Ascending aorta (tissue), 2 donors: ENCODE measurements around the gene FRAS1. TPM values are rescaled to one million over a fixed set of nuclear protein-coding genes. Genes with fewer than 3 reads are reported as not detected.

Source experiments
- DNase-seq, 2 donors: peaks; one replicate each; pipeline ENCODE4 v3.0.0-alpha.2; 2019; ENCODE audit warnings: low spot score in 2 of 2
- H3K27ac ChIP-seq, 2 donors: fragments of 200-600 bp; sonication (generic); one replicate each; pipeline ENCODE4 v1.5.1; 2016 to 2017; ENCODE audit warnings: mild to moderate bottlenecking in 1 of 2
- H3K27me3 ChIP-seq: fragments of 200-600 bp; sonication (generic); one replicate; pipeline ENCODE4 v1.5.1; 2017
- H3K36me3 ChIP-seq, 2 donors: fragments of 200-600 bp; sonication (generic); one replicate each; pipeline ENCODE4 v1.5.1; 2016
- H3K4me1 ChIP-seq, 2 donors: fragments of 200-600 bp; sonication (generic); one replicate each; pipeline ENCODE4 v1.5.1; 2016 to 2017; ENCODE audit warnings: mild to moderate bottlenecking in 1 of 2
- H3K4me3 ChIP-seq, 2 donors: fragments of 200-600 bp; sonication (generic); one replicate each; pipeline ENCODE4 v1.5.1; 2016 to 2017; ENCODE audit warnings: mild to moderate bottlenecking in 1 of 2
- H3K9me3 ChIP-seq, 2 donors: fragments of 200-600 bp; sonication (generic); one replicate each; pipeline ENCODE4 v1.5.1; 2016
- CTCF ChIP-seq, 3 experiments: fragments of 200-600 bp in 2 of 3; fragments of 450-650 bp in 1 of 3; sonication (generic) in 2 of 3; IDR thresholded peaks; one replicate each; pipeline ENCODE4 v1.5.1; 2016 to 2019; ENCODE audit warnings: antibody characterized with exemption in 3 of 3, mild to moderate bottlenecking in 1 of 3, moderate library complexity in 1 of 3
- intact Hi-C: fragments of 100-400 bp; cut with DNase I; formaldehyde crosslinking; loops from one replicate; pipeline ENCODE4 v1.15.1; 2023
- total RNA-seq: library from RNA; depleted of rRNA; stranded (reverse); fragments of >200 nt; gene quantifications from one replicate; pipeline ENCODE4 v1.1.0, GENCODE V29; 2016

FRAS1 gene
- total RNA-seq, 1 donor from 2014 or later: 0.75 TPM

DNA sequence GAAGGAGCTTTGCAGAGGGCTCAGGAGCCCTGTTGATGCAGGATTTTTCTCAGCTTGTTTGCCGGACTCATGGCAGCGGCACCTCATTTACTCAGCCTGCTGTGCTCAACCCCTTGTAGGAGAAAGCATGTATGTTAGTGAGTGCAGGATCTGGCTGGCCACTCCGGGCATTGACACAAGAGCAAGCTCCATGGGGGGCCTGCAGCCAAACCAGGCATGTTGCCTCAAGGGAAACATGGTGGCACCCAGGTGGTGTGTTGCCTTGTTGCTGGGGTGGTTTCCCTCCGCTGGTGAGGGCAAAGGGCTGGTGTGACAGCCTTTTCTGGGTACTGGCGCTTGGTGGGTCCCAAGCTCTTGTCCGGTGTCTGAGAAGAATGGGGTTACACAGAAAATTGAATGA lies 305.2 kb downstream of the FRAS1 start:
- TF ChIP-seq CTCF (IDR thresholded peaks at IDR 0.05): no peak
- no peaks in the 10 kb centered on the region for H3K36me3 ChIP-seq
- no peaks in the 10 kb centered on the region for H3K27me3 ChIP-seq
- no peaks in the 10 kb centered on the region for H3K9me3 ChIP-seq
- intact Hi-C loops: no loop called here
- H3K27ac ChIP-seq: no peak overlapping the region
- DNase-seq: no peak
- no peaks in the 10 kb centered on the region for H3K4me1 ChIP-seq
- H3K4me3 ChIP-seq: no peak overlapping the region

GRCh38 chr4:78363031-78363570 lies 306.0 kb downstream of the FRAS1 start:
- no peak overlapping the region for H3K27ac ChIP-seq
- intact Hi-C loops: no loop called here
- H3K27me3 ChIP-seq: no peaks in the 10 kb centered on the region
- no peaks in the 10 kb centered on the region for H3K4me1 ChIP-seq
- no peaks in the 10 kb centered on the region for H3K9me3 ChIP-seq
- no peak for DNase-seq
- no peaks in the 10 kb centered on the region for H3K36me3 ChIP-seq
- no peak overlapping the region for H3K4me3 ChIP-seq
- TF ChIP-seq CTCF (IDR thresholded peaks at IDR 0.05): no peak

DNA sequence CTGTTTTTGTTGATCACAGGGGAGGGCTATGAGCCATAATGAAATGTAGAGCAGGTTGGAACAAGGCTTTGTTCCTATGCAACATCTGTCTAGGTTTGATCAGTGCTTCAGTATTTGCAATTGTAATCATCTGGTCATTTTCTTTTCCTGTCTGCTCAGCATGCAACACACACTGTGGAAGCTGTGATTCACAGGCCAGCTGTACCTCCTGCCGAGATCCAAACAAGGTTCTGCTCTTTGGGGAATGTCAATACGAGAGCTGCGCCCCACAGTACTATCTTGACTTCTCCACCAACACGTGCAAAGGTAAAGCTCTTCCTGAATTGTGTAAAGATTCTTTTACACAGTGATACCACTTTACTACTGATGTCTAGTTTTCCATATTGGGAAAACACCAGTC lies 312.6 kb downstream of the FRAS1 start:
- Histone ChIP-seq H3K9me3 (no peaks in the 10 kb centered on the region), H3K27ac (no peak overlapping the region), H3K4me1 (no peaks in the 10 kb centered on the region), H3K4me3 (no peak overlapping the region), H3K27me3 (no peaks in the 10 kb centered on the region), H3K36me3 (no peaks in the 10 kb centered on the region)
- intact Hi-C loops: no loop called here
- DNase-seq: no peak
- TF ChIP-seq CTCF (IDR thresholded peaks at IDR 0.05): no peak

DNA sequence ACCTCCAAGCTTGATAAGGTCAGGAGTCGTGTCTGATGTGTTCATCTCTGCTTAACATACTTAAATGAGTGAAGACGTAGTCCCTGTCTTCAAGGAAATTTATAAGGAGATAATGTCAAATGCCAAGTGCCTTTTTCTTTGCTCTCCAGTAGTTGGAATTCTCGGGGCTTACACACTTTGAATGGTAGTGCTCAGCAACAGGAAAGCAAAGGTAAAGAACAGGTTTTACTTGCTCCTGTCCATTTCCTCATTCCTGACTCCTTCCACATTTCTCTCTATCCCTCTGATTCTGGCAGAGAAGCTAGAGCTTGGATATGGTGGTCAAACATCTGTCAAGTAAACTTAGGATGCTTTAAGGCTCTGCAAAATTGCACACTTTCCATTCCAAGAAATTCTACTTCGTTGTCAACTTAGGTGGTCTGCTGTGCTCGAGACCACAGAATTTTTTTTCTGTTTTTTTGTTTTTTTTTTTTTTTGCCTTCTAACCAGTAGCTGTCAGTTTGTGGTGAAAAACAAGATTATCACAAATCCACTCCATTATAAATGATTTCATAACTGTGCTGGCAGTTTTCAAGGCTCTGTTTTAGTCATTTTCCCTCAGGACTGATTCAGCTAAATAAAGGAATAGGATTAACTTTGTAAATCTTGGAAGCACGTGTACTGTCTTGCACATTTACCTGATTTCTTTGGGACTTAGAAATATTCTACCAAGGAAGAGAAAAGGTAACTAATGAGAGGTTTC lies 313.7 kb downstream of the FRAS1 start:
- TF ChIP-seq CTCF (IDR thresholded peaks at IDR 0.05): no peak

GRCh38 chr4:78372355-78372988 lies 315.3 kb downstream of the FRAS1 start:
- TF ChIP-seq CTCF (IDR thresholded peaks at IDR 0.05): no peak
- no peaks in the 10 kb centered on the region for H3K36me3 ChIP-seq
- H3K27me3 ChIP-seq: no peaks in the 10 kb centered on the region
- H3K4me3 ChIP-seq: no peak overlapping the region
- no peak for DNase-seq
- no peak overlapping the region for H3K27ac ChIP-seq
- intact Hi-C loops: no loop called here
- no peaks in the 10 kb centered on the region for H3K9me3 ChIP-seq
- H3K4me1 ChIP-seq: no peaks in the 10 kb centered on the region

More for the DNA sequence above, 313.7 kb downstream of the FRAS1 start:
- H3K27ac ChIP-seq: no peak overlapping the region
- H3K4me1 ChIP-seq: no peaks in the 10 kb centered on the region
- no peaks in the 10 kb centered on the region for H3K27me3 ChIP-seq
- intact Hi-C loops: no loop called here
- H3K4me3 ChIP-seq: no peak overlapping the region
- DNase-seq: no peak
- no peaks in the 10 kb centered on the region for H3K9me3 ChIP-seq
- H3K36me3 ChIP-seq: no peaks in the 10 kb centered on the region
